Thyroid gland (tissue), 4 donors: ENCODE data around the gene CSH1.

Source experiments
- POLR2A ChIP-seq, 2 donors: fragments of 450-650 bp; IDR thresholded peaks; one replicate each; pipeline ENCODE4 v1.6.1; 2017; ENCODE audit warnings: antibody characterized with exemption in 2 of 2, mild to moderate bottlenecking in 2 of 2, moderate library complexity in 1 of 2
- TF ChIP-seq, protein P1 (sequence below), 6 experiments: fragments of 200-600 bp in 3 of 6; fragments of 450-650 bp in 3 of 6; sonication (generic) in 3 of 6; IDR thresholded peaks; one replicate each; pipeline ENCODE4 v1.5.1; 2016 to 2019; ENCODE audit warnings: antibody characterized with exemption in 6 of 6, mild to moderate bottlenecking in 2 of 6, inconsistent platforms in 1 of 6, moderate library complexity in 1 of 6

DNA sequence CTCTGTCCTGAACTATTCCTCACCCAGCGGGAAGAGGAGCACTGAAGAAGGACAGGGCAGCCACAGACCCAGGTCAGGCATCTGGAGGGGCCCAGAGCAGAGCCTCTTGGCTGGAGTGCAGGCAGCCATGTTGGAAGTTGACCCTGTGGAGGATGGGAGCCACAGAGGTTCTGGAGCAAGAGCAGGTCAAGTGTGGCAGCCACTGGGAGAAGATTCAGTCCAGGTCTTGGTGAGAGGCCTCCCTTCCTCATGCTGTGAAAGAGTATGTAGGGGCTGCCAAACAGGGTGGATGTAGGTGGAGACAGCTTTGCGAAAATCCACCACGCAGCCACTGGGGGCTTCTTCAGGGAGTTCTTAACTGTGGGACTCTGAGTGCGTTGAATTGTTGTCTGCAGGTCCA is 36.3 kb upstream of the CSH1 start:
- TF ChIP-seq, protein P1, sequence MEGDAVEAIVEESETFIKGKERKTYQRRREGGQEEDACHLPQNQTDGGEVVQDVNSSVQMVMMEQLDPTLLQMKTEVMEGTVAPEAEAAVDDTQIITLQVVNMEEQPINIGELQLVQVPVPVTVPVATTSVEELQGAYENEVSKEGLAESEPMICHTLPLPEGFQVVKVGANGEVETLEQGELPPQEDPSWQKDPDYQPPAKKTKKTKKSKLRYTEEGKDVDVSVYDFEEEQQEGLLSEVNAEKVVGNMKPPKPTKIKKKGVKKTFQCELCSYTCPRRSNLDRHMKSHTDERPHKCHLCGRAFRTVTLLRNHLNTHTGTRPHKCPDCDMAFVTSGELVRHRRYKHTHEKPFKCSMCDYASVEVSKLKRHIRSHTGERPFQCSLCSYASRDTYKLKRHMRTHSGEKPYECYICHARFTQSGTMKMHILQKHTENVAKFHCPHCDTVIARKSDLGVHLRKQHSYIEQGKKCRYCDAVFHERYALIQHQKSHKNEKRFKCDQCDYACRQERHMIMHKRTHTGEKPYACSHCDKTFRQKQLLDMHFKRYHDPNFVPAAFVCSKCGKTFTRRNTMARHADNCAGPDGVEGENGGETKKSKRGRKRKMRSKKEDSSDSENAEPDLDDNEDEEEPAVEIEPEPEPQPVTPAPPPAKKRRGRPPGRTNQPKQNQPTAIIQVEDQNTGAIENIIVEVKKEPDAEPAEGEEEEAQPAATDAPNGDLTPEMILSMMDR (IDR thresholded peaks at IDR 0.05): no peak
- no peak for TF ChIP-seq POLR2A (IDR thresholded peaks at IDR 0.05)
